Erythroblast (primary cell): Measurements from ENCODE around the gene CCDC57.

ENCODE experiments used
- GATA1 ChIP-seq: IDR thresholded peaks from 2 replicates; pipeline ENCODE4 v1.6.1; 2011; ENCODE audit warnings: low read depth, mild to moderate bottlenecking, control low read depth, low read length, moderate library complexity
- POLR2A ChIP-seq: IDR thresholded peaks from 2 replicates; pipeline ENCODE4 v1.6.1; 2011; ENCODE audit warnings: mild to moderate bottlenecking, low read length

DNA sequence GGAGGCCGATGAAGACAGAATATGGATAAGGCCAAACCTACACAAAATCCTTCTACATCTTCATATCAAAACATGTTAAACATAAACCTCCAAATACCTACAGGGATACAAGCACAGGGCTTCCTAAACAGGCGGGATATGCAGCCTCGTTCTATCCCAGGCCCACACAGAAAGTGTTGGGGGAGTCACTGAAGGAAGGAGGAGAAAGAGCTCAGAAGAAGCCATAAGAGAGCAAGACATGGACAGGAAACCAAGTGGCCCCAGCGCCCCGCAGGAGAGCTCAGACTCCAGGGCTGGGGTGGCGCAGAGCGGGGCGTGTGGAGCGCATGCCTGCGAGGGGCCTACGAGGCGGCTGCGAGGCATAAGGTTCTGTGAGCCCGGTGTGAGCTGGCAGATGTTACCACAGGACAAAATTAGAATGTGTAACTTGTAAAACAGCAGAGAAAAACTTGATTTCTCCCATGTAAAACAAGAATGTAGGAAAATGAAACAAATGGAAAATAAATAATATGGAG, 103.6 kb downstream of the CCDC57 start:
- TF ChIP-seq POLR2A = no peak
- TF ChIP-seq GATA1 = no peak
